Caki2 (cell line): ENCODE data around the gene TENT5C. TPM values are rescaled to one million over a fixed set of nuclear protein-coding genes. Genes with fewer than 3 reads are reported as not detected.
A peak's percentile ranks its signal among the peaks of the same experiment; 100 is the strongest.

ENCODE experiments used
- DNase-seq: peaks from one replicate; pipeline ENCODE4 v3.0.0-alpha.2; 2015; ENCODE audit warnings: low read depth
- in situ Hi-C: cut with HindIII; loops from 2 replicates; pipeline ENCODE4 v1.10.0; 2016; ENCODE audit warnings: low sequenced_read_pairs, low pct_unique_long_range_greater_than_20kb, mixed read lengths
- total RNA-seq: library from RNA; depleted of rRNA; stranded (reverse); fragments of >200 nt; shearing (Covaris generic); gene quantifications from 2 replicates; pipeline ENCODE4 v1.2.3, GENCODE V29; 2014; ENCODE audit warnings: low replicate concordance

The TENT5C gene
- total RNA-seq, 1 experiment from 2014 or later: 0.07 TPM

DNA sequence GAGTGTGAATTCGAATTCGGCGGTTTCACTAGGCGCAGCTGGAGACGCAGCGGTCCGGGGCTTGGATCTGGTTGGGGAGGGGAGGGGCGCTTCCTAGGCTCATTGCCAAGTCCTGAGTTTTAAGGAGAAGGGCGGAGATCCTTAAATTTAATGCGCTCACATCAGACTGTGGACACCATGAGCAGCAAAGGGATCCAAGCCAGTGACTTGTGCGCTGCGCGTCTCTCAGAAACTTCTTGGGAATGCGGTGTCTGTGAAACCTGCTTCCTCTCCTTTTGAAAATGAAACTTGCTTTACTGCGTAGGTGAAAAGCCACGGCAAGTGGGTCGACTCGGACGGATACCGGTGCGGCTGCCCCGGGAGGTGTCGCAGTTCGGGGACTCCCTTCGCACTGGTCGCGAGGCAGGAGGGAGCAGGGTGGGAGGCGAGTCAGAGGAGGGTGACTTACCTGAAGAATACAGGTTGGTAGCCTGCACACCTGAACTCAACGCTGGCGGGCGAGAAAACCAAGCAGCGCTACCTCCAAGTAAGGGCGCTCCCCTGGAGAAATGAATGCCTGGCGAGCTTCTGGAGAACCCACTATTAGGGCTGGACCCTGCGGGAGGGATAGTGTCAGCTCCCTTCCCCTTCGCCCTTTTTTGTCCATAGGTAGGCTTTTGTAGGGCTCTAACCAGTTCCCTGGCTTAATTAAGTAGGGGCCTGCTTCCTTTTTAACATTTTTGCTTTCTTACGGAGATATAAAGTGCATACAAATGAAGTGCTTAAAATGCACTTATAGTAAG is 992 bp downstream of the TENT5C start:
- peak; percentile 2 for DNase-seq
- in situ Hi-C loops: no loop called here

DNA sequence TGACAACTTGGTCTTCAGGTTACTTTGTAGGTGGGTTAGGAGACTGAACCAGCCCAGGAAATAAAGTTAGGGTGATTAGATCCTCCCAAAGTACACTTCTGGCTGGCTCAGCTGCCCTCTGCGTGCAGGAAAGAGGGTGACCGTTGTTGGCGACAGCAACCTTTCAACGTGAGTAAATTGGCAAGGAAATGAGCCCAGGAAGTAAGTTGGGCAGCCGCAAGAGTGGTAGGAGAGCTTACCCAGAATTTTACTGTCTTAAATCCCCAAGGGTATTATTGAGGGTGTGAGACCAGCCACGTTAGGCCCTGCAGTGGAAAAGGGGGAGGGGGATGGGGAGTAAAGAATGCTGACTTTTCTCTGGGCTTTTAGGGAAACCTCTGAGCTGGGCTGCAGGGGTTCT is 1.6 kb downstream of the TENT5C start:
- in situ Hi-C loops: no loop called here
- no peak for DNase-seq

DNA sequence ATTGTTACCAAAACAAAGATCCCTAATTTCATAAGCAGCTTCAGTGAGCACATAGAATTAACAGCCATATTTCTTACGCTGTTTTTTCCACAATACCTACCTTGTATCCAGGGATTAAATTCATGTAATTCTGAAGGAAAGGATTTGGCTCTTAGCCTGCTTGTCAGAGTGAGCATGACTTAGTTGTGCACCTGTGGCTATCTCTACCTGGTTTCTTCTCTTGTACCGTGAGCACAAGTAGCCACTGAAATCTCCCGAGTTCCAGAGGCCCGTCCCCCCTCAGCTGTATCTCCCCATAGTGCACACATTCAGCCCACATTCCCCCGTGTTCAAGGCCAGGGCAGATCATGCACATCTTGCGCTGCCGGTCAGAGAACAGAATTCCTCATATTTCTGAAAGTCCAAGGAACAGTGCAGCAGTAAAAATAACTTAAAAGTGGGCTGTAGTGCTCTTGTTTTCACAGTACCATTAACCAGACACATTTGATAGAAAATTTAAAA is 2.3 kb downstream of the TENT5C start:
- no peak for DNase-seq
- in situ Hi-C loops: no loop called here

DNA sequence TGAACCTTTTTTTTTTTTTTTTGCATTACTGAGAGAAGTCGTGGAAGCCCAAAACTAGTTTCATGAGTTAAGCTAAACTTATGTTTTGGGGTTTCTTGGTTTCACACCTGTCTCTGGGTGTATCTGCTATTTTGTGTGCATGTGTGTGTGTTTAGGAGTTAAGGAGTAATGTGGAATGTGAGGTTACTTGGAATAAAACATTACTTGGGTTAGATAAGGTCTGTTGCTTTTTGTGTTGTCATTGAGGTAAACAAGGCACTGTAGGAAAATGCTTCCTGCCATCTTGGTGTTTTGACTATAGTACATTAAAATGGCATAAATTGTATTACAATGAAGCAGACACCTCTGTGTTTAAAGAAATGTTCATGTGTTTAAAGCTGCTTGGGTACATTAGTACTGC is 2.9 kb downstream of the TENT5C start:
- in situ Hi-C loops: no loop called here
- no peak for DNase-seq

DNA sequence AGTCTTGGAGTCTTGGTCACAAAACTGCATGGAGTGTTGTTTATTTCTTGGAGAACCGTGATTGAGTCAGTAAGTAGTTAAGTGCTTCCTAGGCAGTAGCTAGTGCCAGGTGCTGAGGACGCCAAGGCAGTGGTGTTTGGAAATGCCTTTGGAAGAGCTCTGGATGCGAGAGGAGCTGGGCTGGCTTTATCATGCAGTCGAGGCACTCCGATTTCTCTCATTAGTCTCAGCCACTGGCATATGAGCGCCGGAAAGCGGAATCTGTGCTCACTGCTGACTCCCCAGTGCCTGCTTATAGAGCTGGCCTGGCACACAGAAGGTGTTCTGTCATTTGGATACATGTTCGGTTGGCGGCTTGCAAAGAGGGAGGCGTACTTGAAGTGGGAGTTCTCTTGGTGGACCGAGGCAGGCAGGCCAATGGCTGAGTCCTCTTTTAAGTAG is 3.6 kb downstream of the TENT5C start:
- DNase-seq: no peak
- in situ Hi-C loops: no loop called here

DNA sequence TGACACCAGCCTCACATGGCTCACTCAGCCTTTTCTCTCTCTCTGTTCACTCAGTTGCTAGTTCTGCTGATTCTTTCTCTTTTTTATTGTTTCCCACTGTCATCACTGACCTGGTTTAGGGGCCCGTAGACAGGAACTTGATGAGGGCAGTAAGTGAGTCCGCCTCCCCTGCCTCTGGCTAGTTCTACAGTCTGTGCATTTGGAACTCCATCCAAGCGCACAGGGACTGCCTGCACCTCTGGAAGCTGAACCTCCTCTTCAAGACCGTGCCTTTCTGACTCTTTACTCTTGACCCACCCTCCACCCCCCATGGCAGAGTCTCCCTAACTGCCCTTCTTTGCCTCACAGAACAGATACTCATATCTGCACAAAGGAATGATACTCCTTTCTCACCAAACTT is 4.2 kb downstream of the TENT5C start:
- DNase-seq: no peak
- in situ Hi-C loops: no loop called here

DNA sequence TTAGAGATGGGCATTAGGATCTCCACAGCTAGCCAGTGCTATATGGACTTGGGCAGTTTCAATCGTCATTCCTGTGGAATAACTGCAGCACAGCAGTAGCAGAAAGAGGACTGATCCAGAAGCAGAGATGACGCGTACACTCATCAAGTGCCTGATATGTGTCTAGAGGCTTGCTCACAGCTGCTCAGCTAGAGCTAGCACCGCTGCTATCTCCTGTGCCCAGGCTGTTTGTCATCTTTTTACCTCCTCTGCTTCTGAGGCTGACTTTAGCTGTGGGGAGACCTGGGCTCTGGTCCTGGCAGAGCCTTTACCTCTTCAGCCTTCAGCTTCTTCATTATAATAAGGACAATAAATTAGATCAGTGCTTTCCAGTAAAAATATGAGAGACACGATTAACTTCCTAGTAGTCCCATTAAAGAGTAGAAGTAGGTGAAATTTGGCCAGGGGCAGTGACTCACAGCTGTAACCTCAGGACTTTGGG is 5.3 kb downstream of the TENT5C start:
- in situ Hi-C loops: no loop called here
- DNase-seq: no peak

DNA sequence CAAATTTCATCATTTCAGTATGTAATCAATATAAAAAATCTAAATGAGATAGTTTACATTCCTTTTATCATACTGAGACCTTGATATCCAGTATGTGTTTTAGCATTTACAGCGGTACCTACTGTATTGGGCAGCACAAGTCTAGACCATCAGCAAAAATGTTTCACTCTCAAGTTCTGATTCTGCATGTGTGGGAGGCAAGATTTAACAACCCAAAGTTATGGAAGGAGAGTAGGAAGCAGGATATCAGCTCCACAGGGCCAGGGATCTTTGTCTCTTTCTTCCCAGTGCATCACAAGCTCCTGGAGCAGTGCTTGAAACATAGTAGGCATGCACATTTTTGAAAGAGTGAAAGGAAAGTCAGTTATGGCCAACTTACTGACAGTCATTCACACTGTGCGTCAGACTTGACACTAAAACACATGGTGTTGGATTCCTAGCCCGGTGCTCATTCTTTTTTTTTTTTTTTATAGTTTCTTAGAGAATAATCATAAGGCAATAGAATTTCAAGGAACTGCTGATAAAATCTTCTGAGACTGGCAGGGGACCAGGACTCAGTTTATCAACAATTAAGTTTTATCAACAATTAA is 6.1 kb downstream of the TENT5C start:
- DNase-seq: no peak
- in situ Hi-C loops: no loop called here

DNA sequence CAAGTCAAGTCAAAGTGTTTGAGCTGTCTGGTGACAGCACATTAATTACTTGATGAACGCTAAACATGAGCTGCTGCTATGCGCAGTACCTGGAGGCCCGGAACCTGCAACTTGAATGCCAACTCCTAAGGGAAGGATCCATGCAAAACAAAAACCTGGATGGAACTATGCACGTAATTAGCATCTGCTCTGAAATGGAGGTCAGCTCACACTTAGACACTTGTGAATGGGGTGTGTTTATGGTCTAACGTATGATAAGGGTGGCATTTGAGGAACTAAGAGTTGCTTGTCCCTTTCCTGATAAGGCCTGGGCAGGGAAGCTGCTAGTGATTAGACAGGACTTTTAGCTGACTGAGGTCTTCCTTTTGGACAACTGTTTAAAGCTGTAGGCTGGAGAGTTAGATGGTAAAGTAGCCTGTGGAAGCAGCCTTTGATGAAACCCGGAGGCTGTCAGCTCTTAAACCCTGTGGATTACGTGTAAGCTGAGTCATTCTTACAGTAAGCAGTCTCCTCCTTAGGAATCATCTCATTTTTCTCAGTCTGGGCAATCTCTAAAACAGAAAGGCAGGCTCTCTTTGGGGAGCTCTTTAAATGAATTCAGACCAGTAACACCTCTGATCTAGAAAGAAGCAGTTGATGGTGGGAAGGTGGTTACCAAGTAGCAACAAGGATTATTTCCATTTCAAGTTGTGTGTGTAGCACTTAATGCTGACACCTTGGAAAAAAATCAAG is 6.8 kb downstream of the TENT5C start:
- in situ Hi-C loops: no loop called here
- peak; percentile 12 for DNase-seq

DNA sequence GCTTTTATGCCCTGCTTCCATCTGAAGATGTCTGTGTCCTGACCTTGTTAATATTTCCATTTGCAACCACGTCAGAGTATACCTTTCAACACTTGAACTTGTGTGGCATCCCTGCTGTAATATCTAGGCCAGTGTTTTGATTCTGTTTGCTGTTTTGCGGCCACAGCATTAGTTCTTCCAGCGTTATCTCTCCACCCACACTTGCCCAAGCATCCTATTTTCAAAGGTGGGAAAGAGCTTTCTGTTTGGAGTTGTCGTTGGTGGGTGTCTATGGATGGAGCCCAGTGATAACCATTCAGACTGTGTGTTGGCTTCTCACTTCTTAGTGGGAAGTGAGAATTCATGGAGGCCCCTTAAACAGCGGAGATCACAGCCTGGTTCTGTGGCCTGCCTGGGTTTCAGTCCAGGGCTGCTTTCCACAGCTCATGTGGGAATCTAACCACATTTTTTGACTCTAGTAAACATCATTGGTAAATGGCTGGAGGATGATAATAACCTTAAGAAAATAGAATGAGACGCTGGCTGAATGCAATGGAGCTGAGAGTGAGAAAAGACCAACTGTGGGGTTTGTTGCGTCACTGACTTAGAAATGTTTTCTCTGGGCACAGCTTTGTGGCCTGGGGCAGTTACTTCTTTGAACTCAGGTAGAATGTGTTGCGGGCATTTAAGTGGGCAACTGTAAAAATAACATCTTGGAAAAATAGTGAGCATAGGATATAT is 7.6 kb downstream of the TENT5C start:
- DNase-seq: no peak
- in situ Hi-C loops: no loop called here

DNA sequence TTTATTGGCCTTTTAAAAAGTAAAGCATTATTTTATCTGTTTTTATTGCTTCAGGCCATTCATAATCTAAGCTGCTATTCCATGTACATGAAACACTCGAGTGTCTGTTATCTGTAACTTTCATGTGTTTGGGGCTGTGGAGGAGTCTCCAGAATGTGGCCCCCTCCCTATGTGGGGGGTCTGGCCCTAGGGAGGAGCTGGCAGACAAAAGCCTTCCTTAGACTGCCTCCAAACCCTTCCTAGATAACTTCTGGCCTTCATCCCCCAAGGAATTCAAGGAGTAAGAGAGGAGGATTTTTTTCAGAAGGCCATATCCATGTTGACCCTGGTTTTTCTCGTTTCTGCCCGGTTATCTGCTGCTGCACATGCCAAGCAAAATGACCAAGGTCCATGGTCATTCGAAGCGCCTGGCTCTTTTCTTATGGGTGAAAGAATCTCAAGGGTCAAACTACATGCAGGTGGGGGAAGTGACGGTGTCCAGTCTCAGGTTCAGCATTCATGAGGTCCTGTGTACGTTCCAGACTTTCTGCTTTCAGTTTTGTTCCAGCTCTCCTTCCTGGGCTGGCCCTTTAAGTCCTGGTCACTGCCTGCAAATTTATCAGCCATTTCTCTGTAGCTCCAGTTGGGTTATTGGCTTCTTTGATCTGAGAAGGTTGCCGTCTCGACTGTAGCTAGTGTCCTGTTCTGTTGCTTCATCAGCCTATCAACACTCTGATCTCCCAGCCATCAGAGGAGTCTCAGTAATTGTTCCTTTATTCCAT is 8.3 kb downstream of the TENT5C start:
- in situ Hi-C loops: no loop called here
- no peak for DNase-seq

DNA sequence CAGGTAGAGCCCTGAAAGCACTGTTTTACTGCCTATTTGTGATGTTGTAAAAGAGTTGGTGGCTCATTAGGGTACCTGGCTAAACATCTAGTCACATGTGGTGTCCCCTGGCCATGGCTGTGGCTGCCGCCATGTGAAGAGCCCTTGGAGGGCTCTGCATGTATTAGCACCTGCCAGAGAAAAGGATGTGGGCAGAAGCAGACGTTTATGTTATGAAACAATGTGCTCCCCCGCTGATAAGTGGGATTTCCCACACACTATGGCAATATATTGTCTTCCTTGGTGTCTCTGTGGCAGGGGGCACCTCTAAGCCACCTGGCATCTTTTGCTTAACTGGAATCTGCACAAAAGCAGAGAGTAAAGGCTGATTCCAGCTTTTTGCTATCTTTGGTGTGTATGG is 9.6 kb downstream of the TENT5C start:
- DNase-seq: no peak
- in situ Hi-C loops: no loop called here

DNA sequence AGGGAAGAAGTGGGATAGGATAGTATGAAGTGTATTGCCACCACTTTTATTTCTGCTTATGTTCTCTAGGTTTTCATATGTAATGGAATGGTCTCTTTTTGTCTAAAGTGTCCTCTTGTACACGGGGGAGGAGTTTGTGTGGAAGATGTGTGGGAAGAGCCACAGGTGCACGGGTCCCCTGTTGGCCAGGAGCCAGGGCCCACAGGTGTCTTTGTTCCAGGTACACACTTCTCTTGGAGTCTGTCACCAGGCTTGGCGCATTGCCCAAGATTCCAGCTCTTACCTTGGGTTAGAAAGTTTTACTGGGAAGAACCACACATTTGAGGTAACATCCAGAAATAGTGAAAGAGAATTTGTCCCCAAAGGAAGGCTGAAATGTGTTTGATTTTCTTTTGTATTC is 10.5 kb downstream of the TENT5C start:
- in situ Hi-C loops: no loop called here
- no peak for DNase-seq

DNA sequence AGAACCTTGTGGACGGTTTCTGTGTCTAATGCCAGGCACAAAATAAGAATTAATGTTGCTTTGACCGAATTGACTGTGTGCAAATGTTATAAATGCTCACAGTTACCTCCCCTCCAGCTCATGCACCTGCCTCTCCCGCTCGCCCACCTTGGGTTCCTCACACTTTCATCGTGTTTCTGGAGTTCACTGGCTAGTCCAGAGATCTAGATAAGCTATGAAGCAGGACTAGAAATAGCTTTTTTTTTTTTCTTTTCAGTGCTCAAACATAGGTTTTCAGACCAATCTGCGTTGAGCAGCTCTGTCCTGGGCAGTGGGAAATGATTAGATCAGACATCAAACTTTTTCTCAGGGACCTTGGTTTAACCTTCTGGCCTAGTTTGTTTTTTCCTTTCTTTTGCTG is 11.1 kb downstream of the TENT5C start:
- in situ Hi-C loops: no loop called here
- no peak for DNase-seq

DNA sequence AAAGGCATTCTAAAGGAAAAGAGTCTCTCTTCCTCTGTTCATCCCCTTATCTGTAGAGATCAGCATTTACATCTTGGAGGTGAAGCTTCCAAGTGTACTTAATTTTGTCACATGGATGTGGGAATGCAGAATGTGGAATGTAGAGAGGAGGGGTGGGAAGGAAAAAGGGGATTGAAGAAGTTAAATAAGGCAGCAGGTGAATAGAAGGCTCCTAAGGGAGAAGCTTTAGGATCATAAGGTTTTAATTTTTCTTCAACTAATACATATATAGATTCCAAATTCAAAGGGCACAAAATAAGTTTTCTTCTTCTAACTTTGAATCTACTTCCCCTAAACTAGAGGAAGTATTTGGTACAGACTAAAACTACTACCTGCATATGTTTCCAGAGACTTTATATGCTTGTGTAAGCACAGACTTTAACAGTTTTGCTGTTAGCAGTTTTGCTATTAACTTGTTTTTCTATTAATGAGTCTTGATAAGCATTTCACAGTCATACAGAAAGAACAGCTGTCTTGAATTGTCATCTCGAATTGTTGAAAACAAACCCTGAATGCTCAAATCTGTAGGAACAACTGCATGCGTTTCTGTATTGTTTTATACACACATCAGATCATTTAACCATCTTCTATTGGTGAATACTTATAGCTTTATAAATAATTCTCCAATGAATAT is 12.7 kb downstream of the TENT5C start:
- no peak for DNase-seq
- in situ Hi-C loops: no loop called here

DNA sequence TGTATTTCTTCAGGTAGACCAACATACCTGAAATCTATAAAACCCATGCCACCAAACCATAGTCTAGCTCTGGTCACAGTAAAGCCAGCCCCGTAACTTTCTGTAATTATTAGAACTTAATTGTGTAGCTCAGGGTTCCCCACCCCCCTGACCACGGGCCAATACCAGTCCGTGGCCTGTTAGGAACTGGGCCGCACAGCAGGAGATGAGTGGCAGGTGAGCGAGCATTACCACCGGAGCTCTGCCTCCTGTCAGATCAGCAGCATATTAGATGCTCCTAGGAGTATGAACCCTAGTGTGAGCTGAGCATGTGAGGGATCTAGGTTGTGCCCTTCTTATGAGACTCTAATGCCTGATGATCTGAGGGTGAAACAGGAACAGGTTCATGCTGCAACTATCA is 14.6 kb downstream of the TENT5C start:
- no peak for DNase-seq
- in situ Hi-C loops: no loop called here

DNA sequence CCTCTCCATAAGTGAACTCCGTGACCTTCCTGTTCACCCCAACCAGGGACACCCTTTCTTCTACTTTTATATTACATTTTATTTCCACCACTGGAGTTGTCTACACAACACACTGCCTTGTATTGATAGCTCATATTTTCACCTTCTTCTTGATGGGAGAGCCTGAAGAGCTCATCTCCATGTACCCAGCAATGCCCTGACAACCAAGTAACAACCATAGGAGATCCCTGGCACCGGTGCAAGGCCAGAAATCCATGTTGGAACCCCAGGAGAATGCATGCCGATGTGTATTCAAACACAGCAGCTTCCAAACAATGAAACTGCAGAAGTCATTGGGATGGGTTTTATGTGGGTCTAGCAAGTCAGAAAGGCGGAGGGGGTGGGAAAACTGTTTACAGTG is 15.5 kb downstream of the TENT5C start:
- no peak for DNase-seq
- in situ Hi-C loops: no loop called here
